Osteoblast (primary cell): ENCODE measurements around the gene PHACTR2. TPM values are rescaled to one million over a fixed set of nuclear protein-coding genes. Genes with fewer than 3 reads are reported as not detected.

Experiments used
- DNase-seq: peaks from one replicate; pipeline ENCODE4 v3.0.0; 2011; ENCODE audit warnings: low spot score, mixed read lengths; ENCODE audit not compliant: insufficient read length; ENCODE audit errors: missing footprints
- H2AFZ ChIP-seq: 2 replicates; pipeline ENCODE4 v1.6.0; 2011; ENCODE audit warnings: mild to moderate bottlenecking, low read length
- H3K27ac ChIP-seq: 2 replicates; pipeline ENCODE4 v1.5.1; 2011; ENCODE audit warnings: mild to moderate bottlenecking, low read depth, low read length, moderate library complexity
- H3K27me3 ChIP-seq: 2 replicates; pipeline ENCODE4 v1.6.0; 2012; ENCODE audit warnings: mild to moderate bottlenecking, control low read depth, inconsistent platforms, low read length, moderate library complexity; ENCODE audit not compliant: insufficient read depth
- H3K36me3 ChIP-seq: 2 replicates; pipeline ENCODE4 v1.5.1; 2011; ENCODE audit warnings: mild to moderate bottlenecking, low read length, control low read depth, moderate library complexity; ENCODE audit not compliant: insufficient read depth
- H3K4me1 ChIP-seq: 2 replicates; pipeline ENCODE4 v1.5.1; 2011; ENCODE audit warnings: mild to moderate bottlenecking, low read length, control low read depth, moderate library complexity; ENCODE audit not compliant: insufficient read depth
- H3K4me2 ChIP-seq: 2 replicates; pipeline ENCODE4 v1.6.0; 2011; ENCODE audit warnings: mild to moderate bottlenecking, low read length; ENCODE audit not compliant: insufficient read depth
- H3K4me3 ChIP-seq: fragments of 200-600 bp; sonication (generic); 3 replicates; pipeline ENCODE4 v1.5.1; 2012; ENCODE audit warnings: mild to moderate bottlenecking, low read length, inconsistent platforms; ENCODE audit not compliant: insufficient read depth
- H3K79me2 ChIP-seq: 2 replicates; pipeline ENCODE4 v1.6.0; 2012; ENCODE audit warnings: mild to moderate bottlenecking, low read length, control low read depth, inconsistent platforms; ENCODE audit not compliant: insufficient read depth
- H3K9me3 ChIP-seq: 2 replicates; pipeline ENCODE4 v1.5.1; 2011; ENCODE audit warnings: low read depth, low read length, control low read depth
- H4K20me1 ChIP-seq: 2 replicates; pipeline ENCODE4 v1.6.0; 2012; ENCODE audit warnings: mild to moderate bottlenecking, low read length, control low read depth; ENCODE audit not compliant: insufficient read depth
- CTCF ChIP-seq: IDR thresholded peaks from 2 replicates; pipeline ENCODE4 v1.5.1; 2011; ENCODE audit warnings: mild to moderate bottlenecking, low read depth, low read length, moderate library complexity; ENCODE audit errors: extremely low read depth
- total RNA-seq: library from RNA; depleted of rRNA; stranded (reverse); fragments of >200 nt; gene quantifications from 2 replicates; pipeline ENCODE4 v1.2.3, GENCODE V29; 2012

Gene PHACTR2
- total RNA-seq, 1 donor: 71.7 TPM

GRCh38 chr6:143757346-143757832 is 79.6 kb downstream of the PHACTR2 start:
- no peak for DNase-seq
- H4K20me1 ChIP-seq: no peaks in the 10 kb centered on the region
- no peak for TF ChIP-seq CTCF
- peaks cover 11% of the 10 kb centered on the region for H3K36me3 ChIP-seq
- H3K27ac ChIP-seq: no peak overlapping the region
- H3K79me2 ChIP-seq: no peaks in the 10 kb centered on the region
- no peak overlapping the region for H2AFZ ChIP-seq
- H3K4me3 ChIP-seq: no peak overlapping the region
- no peak overlapping the region for H3K4me2 ChIP-seq
- H3K4me1 ChIP-seq: peaks cover 12% of the 10 kb centered on the region
- no peaks in the 10 kb centered on the region for H3K9me3 ChIP-seq
- H3K27me3 ChIP-seq: no peaks in the 10 kb centered on the region

- no peak for DNase-seq
- Histone ChIP-seq H4K20me1 (no peaks in the 10 kb centered on the region), H3K4me1 (peaks cover 5% of the 10 kb centered on the region), H3K27me3 (no peaks in the 10 kb centered on the region), H3K79me2 (no peaks in the 10 kb centered on the region), H3K36me3 (peaks cover 11% of the 10 kb centered on the region), H3K9me3 (no peaks in the 10 kb centered on the region), H3K27ac (no peak overlapping the region), H3K4me2 (no peak overlapping the region), H3K4me3 (no peak overlapping the region), H2AFZ (no peak overlapping the region)
- TF ChIP-seq CTCF: no peak
Measured at GRCh38 chr6:143758551-143758950, 80.8 kb downstream of the PHACTR2 start.

GRCh38 chr6:143759666-143760065 is 81.9 kb downstream of the PHACTR2 start:
- H3K79me2 ChIP-seq: no peaks in the 10 kb centered on the region
- no peak for TF ChIP-seq CTCF
- peaks cover 5% of the 10 kb centered on the region for H3K4me1 ChIP-seq
- no peaks in the 10 kb centered on the region for H3K27me3 ChIP-seq
- H3K4me2 ChIP-seq: no peak overlapping the region
- peak; percentile 61 for DNase-seq
- no peaks in the 10 kb centered on the region for H3K9me3 ChIP-seq
- H4K20me1 ChIP-seq: no peaks in the 10 kb centered on the region
- H3K36me3 ChIP-seq: peaks cover 13% of the 10 kb centered on the region
- H2AFZ ChIP-seq: no peak overlapping the region
- no peak overlapping the region for H3K4me3 ChIP-seq
- H3K27ac ChIP-seq: peak overlapping the region; percentile 19

GRCh38 chr6:143761074-143761473 is 83.3 kb downstream of the PHACTR2 start:
- H3K79me2 ChIP-seq: no peaks in the 10 kb centered on the region
- H3K27ac ChIP-seq: no peak overlapping the region
- H2AFZ ChIP-seq: no peak overlapping the region
- TF ChIP-seq CTCF: no peak
- no peak overlapping the region for H3K4me3 ChIP-seq
- no peak for DNase-seq
- no peaks in the 10 kb centered on the region for H3K27me3 ChIP-seq
- no peaks in the 10 kb centered on the region for H3K9me3 ChIP-seq
- H3K4me1 ChIP-seq: peaks cover 5% of the 10 kb centered on the region
- no peaks in the 10 kb centered on the region for H4K20me1 ChIP-seq
- H3K36me3 ChIP-seq: peaks cover 16% of the 10 kb centered on the region
- no peak overlapping the region for H3K4me2 ChIP-seq
